ENCODE measurements around the gene ATP2A2.

GRCh38 chr12:110307372-110307771 is 26.3 kb downstream of the ATP2A2 start:
- TF ChIP-seq CTCF (IDR thresholded peaks at IDR 0.05 in 2 of 3, conservative IDR thresholded peaks at IDR 0.05 in 1 of 3; ENCODE audit: borderline replicate concordance in 1 of 3, insufficient read depth in 1 of 3, low read depth in 2 of 3, low read length in 2 of 3) (no peak), EGR1 (IDR thresholded peaks at IDR 0.05; ENCODE audit: low read depth) (no peak), CEBPB (IDR thresholded peaks at IDR 0.05; ENCODE audit: low read depth) (no peak)
